Stomach (tissue), 4 donors: Measurements from ENCODE around the gene PACS2.

ENCODE experiments used
- CTCF ChIP-seq, 7 experiments: fragments of 450-650 bp in 4 of 7; fragments of 200-600 bp in 3 of 7; sonication (generic) in 3 of 7; IDR thresholded peaks; one replicate each; pipeline ENCODE4 v1.5.1; 2016 to 2019; ENCODE audit warnings: antibody characterized with exemption in 7 of 7, control low read depth in 2 of 7, mild to moderate bottlenecking in 1 of 7
- POLR2A ChIP-seq, 4 donors: fragments of 450-650 bp; IDR thresholded peaks; one replicate each; pipeline ENCODE4 v1.6.1; 2016; ENCODE audit warnings: antibody characterized with exemption in 4 of 4, control low read depth in 2 of 4, mild to moderate bottlenecking in 1 of 4, moderate library complexity in 1 of 4
- POLR2AphosphoS5 ChIP-seq, 3 donors: sonication (generic); formaldehyde crosslinking; IDR thresholded peaks; one replicate each; pipeline ENCODE4 v1.6.1; 2016; ENCODE audit warnings: antibody characterized with exemption in 3 of 3

- TF ChIP-seq POLR2AphosphoS5 (IDR thresholded peaks at IDR 0.05) (no peak), CTCF (IDR thresholded peaks at IDR 0.05) (no peak), POLR2A (IDR thresholded peaks at IDR 0.05) (no peak)
Measured at GRCh38 chr14:105349992-105350391, 35.4 kb downstream of the PACS2 start.
